Skeletal muscle satellite cell (primary cell): ENCODE data around the gene UBTF.

ENCODE experiments used
- H3K27me3 ChIP-seq: 2 replicates; pipeline ENCODE4 v1.7.0; 2013; ENCODE audit warnings: low read length; ENCODE audit not compliant: control insufficient read depth, insufficient read depth
- H3K36me3 ChIP-seq: 2 replicates; pipeline ENCODE4 v1.7.0; 2013; ENCODE audit warnings: mild to moderate bottlenecking, control low read depth, low read length; ENCODE audit not compliant: insufficient read depth
- H3K4me1 ChIP-seq: 2 replicates; pipeline ENCODE4 v1.7.0; 2013; ENCODE audit warnings: low read length; ENCODE audit not compliant: control insufficient read depth, insufficient read depth
- H3K4me2 ChIP-seq: 2 replicates; pipeline ENCODE4 v1.7.0; 2013; ENCODE audit warnings: mild to moderate bottlenecking, low read length
- H3K4me3 ChIP-seq: 2 replicates; pipeline ENCODE4 v1.7.0; 2013; ENCODE audit warnings: low read length
- H3K9ac ChIP-seq: 2 replicates; pipeline ENCODE4 v1.7.0; 2013; ENCODE audit warnings: mild to moderate bottlenecking, low read depth, low read length, moderate library complexity
- H3K9me3 ChIP-seq: replicated peaks from 2 replicates; pipeline ENCODE4 v1.7.0; 2013; ENCODE audit warnings: mild to moderate bottlenecking, control low read depth, low read length

UBTF gene

DNA sequence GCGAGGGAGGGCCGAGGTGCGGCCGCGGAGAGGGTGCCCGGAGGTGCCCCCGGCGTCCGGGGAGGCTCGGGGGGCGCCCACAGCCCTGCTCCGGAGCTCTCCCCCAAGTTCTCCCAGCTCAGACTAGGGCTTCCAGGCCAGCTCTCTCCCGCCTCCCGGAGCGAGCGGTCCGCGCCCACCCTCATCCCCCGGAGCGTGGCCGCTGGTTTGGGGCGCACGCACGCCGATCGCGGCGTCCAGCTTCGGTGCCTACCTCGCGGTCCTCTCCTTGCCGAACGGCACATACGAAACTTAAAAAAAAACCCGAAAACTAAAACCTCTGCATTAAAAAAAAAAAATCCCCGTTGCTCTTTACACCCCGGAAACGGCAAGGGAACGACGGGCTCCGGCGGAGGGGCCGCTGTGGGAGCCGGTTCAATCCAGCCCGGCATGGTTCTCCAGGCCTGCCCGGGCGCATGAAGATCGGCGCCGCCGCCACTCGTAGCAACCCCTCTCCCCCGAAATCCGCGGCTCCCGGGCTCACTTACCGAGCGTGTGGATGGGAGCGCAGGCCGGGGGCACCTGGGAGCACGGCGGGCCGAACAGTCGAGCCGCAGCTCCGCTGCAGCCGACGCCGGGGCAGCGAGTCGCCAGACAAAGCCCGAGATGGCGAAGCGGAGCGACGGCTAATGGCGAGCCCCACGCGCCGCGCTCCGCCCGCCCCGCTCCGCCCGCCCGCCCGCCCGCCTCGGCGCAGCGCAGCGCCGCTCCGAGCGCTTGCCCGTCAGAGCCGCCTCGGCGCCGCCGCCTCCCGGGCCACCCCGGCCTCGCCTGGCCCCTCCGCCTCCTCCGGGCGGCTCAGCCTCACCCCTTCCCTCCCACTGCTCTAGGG, 973 bp upstream of the UBTF start:
- peaks cover 38% of the 10 kb centered on the region for H3K4me1 ChIP-seq
- no peaks in the 10 kb centered on the region for H3K27me3 ChIP-seq
- H3K9ac ChIP-seq: peak overlapping the region; percentile 95
- H3K4me2 ChIP-seq: peak overlapping the region; percentile 98
- peaks cover 21% of the 10 kb centered on the region for H3K36me3 ChIP-seq
- H3K9me3 ChIP-seq: no peaks in the 10 kb centered on the region
- H3K4me3 ChIP-seq: peak overlapping the region; percentile 95

DNA sequence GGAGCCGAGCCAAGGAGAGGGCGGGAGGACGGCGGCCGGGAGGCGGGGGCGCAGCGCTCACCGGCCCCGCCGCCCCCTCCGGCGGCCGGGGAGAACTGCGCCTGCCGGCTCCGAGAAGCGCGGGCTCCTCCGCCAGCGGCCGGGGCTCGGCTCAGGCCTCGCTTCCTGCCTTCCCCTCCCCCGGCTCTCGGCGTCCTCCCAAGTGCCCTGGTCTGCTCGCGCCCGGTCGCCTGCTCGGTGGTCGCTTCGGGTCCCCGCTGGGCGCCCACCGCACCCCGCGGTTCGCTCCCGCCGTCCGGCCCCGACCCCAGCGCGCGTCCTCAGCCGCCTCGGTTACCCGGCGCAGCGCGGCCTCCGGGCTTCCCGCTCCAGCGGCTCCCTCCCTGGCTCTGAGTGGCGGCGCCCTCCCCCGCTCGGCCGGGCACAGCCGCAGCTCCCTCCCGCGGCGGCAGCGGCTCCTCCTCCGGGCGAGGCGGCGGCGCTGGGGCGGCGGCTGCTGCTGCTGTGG, 313 bp downstream of the UBTF start:
- no peaks in the 10 kb centered on the region for H3K9me3 ChIP-seq
- H3K36me3 ChIP-seq: peaks cover 33% of the 10 kb centered on the region
- H3K27me3 ChIP-seq: no peaks in the 10 kb centered on the region
- peak overlapping the region; percentile 75 for H3K4me2 ChIP-seq
- H3K4me3 ChIP-seq: peak overlapping the region; percentile 95
- peak overlapping the region; percentile 98 for H3K9ac ChIP-seq
- H3K4me1 ChIP-seq: peaks cover 38% of the 10 kb centered on the region

DNA sequence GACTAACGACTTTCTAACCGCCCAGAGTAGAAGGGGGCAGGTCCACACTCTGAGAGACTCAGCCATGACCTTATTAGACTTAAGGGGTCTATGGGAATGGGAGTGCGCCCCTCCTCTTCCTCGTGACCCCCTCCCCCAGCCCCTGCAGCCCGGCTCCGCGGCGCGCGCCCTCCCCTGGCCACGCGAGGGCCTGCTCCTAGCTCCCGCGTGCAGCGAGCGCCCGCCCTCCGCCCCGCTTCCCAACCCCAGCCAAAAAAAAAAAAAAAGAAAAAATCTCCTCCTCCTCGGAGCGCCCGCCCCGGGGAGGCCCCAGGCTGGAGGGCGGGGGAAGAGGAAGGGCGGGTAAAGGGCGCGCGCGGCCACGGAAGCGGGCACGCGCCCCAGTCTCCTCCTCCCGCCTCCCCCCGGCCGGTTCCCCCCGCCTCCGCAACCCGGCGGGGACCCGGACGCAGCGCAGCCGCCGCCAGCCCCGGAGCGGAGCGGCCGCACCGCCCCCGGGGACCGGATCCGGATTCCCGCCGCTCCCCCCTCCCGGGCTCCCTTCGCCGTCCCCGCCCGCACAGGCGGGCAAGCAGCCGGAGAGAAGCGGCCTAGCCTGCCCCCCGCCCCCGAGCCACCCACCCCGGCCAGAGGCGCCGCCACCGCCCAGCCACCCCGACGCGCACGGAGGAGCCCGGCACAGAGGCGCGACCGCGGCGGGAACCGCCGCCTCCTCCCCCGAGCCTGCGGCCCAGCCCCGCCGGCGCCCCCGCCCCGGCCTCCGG, 949 bp downstream of the UBTF start:
- Histone ChIP-seq H3K4me1 (peaks cover 31% of the 10 kb centered on the region), H3K36me3 (peaks cover 40% of the 10 kb centered on the region), H3K4me3 (peak overlapping the region; percentile 95), H3K27me3 (no peaks in the 10 kb centered on the region), H3K4me2 (peak overlapping the region; percentile 97), H3K9me3 (no peaks in the 10 kb centered on the region), H3K9ac (peak overlapping the region; percentile 98)

DNA sequence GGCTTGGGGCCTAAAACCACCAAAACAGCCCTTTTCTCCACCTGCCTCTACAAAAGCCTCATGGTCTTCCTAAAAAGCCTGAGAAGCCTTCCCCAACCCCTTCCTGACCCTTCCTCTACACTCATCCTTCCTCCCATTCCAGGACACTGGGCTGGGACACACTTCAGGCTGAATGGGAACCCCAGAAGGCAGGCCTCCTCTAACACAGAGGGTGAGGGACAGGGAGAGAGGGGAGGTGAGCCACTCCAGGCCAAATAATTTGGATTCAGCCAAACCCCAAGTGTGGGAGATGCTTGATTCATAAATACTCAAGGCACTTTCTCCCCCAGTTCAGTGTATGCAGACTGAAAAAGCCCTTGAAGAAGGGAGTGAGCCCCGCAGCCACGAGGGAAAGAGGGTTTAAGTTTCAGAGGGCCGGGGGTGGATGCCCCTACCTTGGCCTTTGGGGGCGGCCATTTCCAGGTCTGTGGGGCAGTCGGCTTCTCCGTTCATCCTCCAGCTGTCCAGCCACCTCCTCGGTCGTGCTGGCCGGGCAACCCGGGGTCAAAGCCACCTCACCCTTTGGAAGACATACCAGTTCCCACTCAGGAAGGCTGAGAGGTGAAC, 1.6 kb downstream of the UBTF start:
- peak overlapping the region; percentile 68 for H3K4me3 ChIP-seq
- H3K4me1 ChIP-seq: peaks cover 25% of the 10 kb centered on the region
- no peaks in the 10 kb centered on the region for H3K9me3 ChIP-seq
- no peaks in the 10 kb centered on the region for H3K27me3 ChIP-seq
- peak overlapping the region; percentile 72 for H3K9ac ChIP-seq
- peaks cover 45% of the 10 kb centered on the region for H3K36me3 ChIP-seq
- peak overlapping the region; percentile 97 for H3K4me2 ChIP-seq

DNA sequence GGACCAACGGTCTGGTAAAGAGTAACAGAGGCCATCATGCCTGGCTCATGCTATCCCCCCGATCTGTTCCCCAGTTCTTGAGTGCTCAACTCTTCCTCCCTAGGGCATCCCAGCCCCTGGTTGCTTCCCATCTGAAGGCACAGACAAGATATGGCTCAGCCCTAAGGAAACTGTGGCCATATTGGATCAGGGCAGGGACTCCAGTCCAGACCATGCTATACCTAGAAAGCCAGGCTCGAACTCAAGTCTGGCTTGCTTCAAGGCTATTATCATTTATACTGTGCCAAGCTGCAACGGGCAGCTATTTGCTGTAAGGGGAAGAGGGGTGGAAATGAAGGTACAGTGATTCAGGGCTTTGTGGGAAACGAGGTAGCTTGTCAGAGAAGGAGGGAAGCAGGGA, 2.8 kb downstream of the UBTF start:
- peaks cover 47% of the 10 kb centered on the region for H3K36me3 ChIP-seq
- no peaks in the 10 kb centered on the region for H3K9me3 ChIP-seq
- peak overlapping the region; percentile 97 for H3K4me2 ChIP-seq
- no peaks in the 10 kb centered on the region for H3K27me3 ChIP-seq
- peaks cover 17% of the 10 kb centered on the region for H3K4me1 ChIP-seq
- no peak overlapping the region for H3K4me3 ChIP-seq
- no peak overlapping the region for H3K9ac ChIP-seq

DNA sequence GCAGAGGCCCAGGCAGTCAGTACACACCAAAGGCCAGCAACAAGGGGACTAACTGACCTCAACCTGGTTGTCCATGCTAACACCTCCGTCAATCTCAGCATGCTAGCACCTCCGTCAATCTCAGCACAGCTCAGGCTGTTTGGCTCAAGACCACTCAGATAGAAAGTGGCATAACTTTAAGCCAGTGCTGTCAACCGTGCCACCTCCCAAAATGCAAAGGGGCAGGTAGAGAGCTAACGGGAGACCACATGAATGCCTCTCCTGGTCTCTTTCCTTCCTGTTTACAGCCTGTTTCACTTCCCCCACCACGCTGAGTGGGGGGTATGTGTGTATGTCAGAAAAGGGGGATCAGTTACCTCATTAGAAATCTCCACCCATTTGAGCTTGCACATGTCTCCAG, 3.3 kb downstream of the UBTF start:
- peaks cover 18% of the 10 kb centered on the region for H3K4me1 ChIP-seq
- H3K9me3 ChIP-seq: no peaks in the 10 kb centered on the region
- H3K36me3 ChIP-seq: peaks cover 52% of the 10 kb centered on the region
- H3K27me3 ChIP-seq: no peaks in the 10 kb centered on the region
- H3K9ac ChIP-seq: no peak overlapping the region
- H3K4me2 ChIP-seq: no peak overlapping the region
- no peak overlapping the region for H3K4me3 ChIP-seq

DNA sequence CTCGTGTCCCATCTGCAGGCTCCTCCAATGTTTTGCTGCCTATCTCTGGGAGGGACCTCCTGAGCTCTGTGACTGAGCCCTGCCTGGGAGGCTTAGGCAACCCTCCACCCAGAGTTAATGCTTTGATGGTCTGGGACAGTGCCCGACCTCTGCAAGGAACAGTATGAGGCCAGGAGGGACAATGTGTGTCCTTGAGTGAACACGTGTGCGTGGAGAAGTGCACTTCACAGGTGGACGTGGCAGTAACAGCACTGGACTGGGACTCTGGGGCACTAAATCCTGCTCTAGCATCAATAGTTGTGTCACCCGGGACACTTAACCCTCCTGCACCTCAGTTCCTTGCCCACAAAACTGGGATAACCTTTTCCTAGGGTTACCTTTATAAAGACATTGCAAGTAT, 4.6 kb downstream of the UBTF start:
- no peak overlapping the region for H3K9ac ChIP-seq
- H3K4me3 ChIP-seq: no peak overlapping the region
- H3K36me3 ChIP-seq: peaks cover 59% of the 10 kb centered on the region
- peaks cover 29% of the 10 kb centered on the region for H3K4me1 ChIP-seq
- H3K4me2 ChIP-seq: no peak overlapping the region
- no peaks in the 10 kb centered on the region for H3K27me3 ChIP-seq
- H3K9me3 ChIP-seq: no peaks in the 10 kb centered on the region

DNA sequence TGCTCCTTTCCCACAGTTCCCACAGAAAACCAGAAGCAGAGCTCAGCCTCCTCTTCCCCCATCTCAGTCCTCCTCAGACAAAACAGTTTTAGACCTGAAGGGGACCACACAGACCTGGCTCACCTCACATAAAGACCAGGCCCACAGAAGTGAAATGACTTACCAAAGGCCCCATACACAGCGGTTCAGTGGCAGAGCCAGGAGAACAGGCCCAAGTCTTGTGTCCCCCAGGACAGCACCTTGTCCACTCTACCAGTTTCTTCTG, 5.3 kb downstream of the UBTF start:
- H3K9me3 ChIP-seq: no peaks in the 10 kb centered on the region
- peaks cover 36% of the 10 kb centered on the region for H3K4me1 ChIP-seq
- H3K36me3 ChIP-seq: peaks cover 67% of the 10 kb centered on the region
- no peak overlapping the region for H3K4me3 ChIP-seq
- no peak overlapping the region for H3K4me2 ChIP-seq
- no peak overlapping the region for H3K9ac ChIP-seq
- H3K27me3 ChIP-seq: no peaks in the 10 kb centered on the region

DNA sequence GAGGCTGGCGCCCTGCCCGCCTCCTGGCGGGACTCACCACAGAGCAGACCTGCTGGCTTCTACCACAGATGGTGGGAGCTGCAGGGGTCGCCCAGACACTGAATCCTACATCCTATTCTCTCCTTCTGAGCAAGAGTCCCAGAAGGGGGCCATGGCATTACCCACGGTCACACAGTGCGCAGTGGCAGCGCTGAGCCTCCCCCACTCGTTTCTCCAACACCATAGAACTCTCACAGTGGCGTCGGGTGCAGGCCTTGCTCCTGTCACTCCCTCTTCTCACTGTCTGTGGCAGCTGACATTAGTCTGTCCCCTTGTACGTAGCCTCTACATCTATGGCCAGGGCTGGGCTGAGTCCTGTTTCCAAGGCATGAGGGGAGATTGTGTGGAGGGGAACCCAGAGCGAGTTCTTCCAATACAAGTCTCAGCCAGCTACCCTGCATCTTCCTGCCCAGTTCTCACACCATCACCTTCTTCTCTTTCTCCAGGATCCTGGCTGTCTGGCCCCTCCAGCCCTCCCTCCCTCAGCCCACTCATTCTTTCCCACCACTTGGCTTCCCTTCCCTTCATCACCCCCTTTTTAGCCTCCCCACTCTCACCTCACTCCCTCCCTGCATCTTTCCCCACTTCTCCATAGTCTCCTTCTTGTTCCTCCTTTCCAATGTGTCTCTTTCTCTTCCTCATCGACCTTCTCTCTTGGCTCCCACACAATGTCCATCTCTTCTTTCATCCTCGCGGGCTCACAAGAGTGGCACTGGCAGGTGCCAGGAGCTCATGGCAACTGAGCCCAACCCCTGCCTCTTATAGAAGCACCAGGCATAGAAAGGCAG, 5.9 kb downstream of the UBTF start:
- peaks cover 42% of the 10 kb centered on the region for H3K4me1 ChIP-seq
- no peak overlapping the region for H3K4me2 ChIP-seq

DNA sequence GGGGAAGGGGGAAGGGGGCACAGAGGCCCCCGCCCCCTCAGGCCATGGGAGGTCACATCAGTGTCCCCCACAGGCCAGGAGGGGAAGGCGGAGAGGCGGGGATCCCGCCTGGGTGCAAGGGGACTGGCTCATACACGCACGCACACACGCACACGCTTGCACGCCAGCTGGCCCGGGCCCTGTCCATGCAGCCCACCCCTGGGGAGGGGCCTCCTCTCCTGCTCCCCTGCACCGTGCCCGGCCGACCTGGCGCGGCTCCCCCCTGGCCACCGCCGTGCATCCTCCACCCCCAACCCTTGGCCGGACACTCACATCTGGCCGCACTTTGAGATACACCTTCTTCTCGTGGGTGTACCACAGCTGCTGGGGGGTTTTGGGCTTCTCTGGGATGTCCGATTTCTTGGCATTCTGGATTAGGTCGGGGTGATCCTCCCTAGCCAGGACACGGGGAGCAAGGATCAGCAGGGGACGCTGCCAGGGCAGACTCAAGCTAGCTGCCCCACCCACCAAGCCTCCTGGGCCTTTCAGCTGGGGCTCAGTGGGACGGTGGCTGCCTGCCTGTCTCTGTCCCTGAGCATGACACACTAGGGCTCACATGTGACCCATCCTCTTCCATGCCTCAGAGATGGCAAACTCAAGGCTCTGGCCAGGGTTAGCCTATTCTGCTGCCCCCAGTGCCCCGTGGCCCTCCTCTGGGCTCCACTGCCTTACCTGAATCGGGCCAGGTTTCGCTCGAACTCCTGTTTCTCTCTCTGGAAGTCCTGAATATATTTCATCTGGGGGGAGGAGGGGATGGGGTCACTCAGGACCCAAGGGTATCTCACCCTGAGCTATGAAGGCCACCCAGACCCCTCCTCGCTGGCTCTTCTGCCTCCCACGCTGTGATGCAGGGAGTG, 6.7 kb downstream of the UBTF start:
- Histone ChIP-seq H3K9me3 (no peaks in the 10 kb centered on the region), H3K27me3 (no peaks in the 10 kb centered on the region), H3K4me3 (no peak overlapping the region), H3K4me1 (peaks cover 46% of the 10 kb centered on the region), H3K36me3 (peaks cover 80% of the 10 kb centered on the region), H3K9ac (no peak overlapping the region), H3K4me2 (no peak overlapping the region)

More for the DNA sequence above, 5.9 kb downstream of the UBTF start:
- no peak overlapping the region for H3K4me3 ChIP-seq
- no peaks in the 10 kb centered on the region for H3K27me3 ChIP-seq
- H3K9ac ChIP-seq: no peak overlapping the region
- peaks cover 72% of the 10 kb centered on the region for H3K36me3 ChIP-seq
- H3K9me3 ChIP-seq: no peaks in the 10 kb centered on the region
